T-cell (primary cell): ENCODE measurements around the gene CASTOR1. TPM values are rescaled to one million over a fixed set of nuclear protein-coding genes. Genes with fewer than 3 reads are reported as not detected.

Experiments used
- ATAC-seq, 4 experiments: fragments of 200-7000 bp in 3 of 4; fragments of 150-1000 bp in 1 of 4; cut with Tn5 transposase; replicated peaks in 1 of 4; 1 replicate in 3 of 4; 2 replicates in 1 of 4; pipeline ENCODE4 v1.10.0; 2021; ENCODE audit warnings: moderate library complexity in 3 of 4, mild to moderate bottlenecking in 2 of 4, moderate number of reproducible peaks in 1 of 4
- CTCF ChIA-PET, 2 donors: fragments of 300-600 bp; sonication (Branson Sonifier 250); formaldehyde crosslinking; loops; one replicate each; lab custom pipeline; 2022; ENCODE audit warnings: antibody characterized with exemption in 2 of 2; lab: Charles Lee
- POLR2A ChIA-PET, 2 donors: fragments of 300-600 bp; sonication (Branson Sonifier 250); formaldehyde crosslinking; loops; one replicate each; lab custom pipeline; 2022; ENCODE audit warnings: antibody characterized with exemption in 2 of 2; lab: Charles Lee
- DNase-seq, 35 experiments: peaks; one replicate each; pipeline versions ENCODE4 v3.0.0 to v3.0.0-alpha.2; 2013 to 2023
- H3K27ac ChIP-seq: one replicate; pipeline ENCODE4 v1.5.1; 2013; ENCODE audit warnings: low read length
- H3K27me3 ChIP-seq, 2 experiments: replicated peaks in 1 of 2; 1 replicate in 1 of 2; 2 replicates in 1 of 2; pipeline versions ENCODE4 v1.6.1 to v1.7.0; 2013; ENCODE audit warnings: low read length in 1 of 2, mixed read lengths in 1 of 2; ENCODE audit not compliant: control insufficient read depth in 2 of 2, insufficient read depth in 2 of 2; ENCODE audit errors: extremely low read depth in 1 of 2
- H3K36me3 ChIP-seq, 2 donors: 1 replicate in 1 of 2; 2 replicates in 1 of 2; pipeline versions ENCODE4 v1.6.1 to v1.7.0; 2013; ENCODE audit warnings: low read length in 1 of 2; ENCODE audit not compliant: control insufficient read depth in 2 of 2, insufficient read depth in 1 of 2; ENCODE audit errors: extremely low read depth in 1 of 2
- H3K4me1 ChIP-seq, 2 experiments: 1 replicate in 1 of 2; 2 replicates in 1 of 2; pipeline versions ENCODE4 v1.6.1 to v1.7.0; 2013; ENCODE audit warnings: low read length in 2 of 2, mixed read lengths in 1 of 2; ENCODE audit not compliant: insufficient read depth in 2 of 2, control insufficient read depth in 1 of 2; ENCODE audit errors: extremely low read depth in 1 of 2
- H3K4me3 ChIP-seq, 2 donors: 1 replicate in 1 of 2; 2 replicates in 1 of 2; pipeline versions ENCODE4 v1.5.1 to v1.7.0; 2013; ENCODE audit warnings: mild to moderate bottlenecking in 2 of 2, low read length in 1 of 2, moderate library complexity in 1 of 2; ENCODE audit not compliant: control insufficient read depth in 1 of 2; ENCODE audit errors: extremely low read depth in 1 of 2
- H3K9me3 ChIP-seq: 2 replicates; pipeline ENCODE4 v1.7.0; 2013
- H3K27ac Mint-ChIP-seq, 2 donors: one replicate each; pipeline ENCODE4 v1.8.0; 2020 to 2021; ENCODE audit warnings: mild to moderate bottlenecking in 2 of 2, mixed read lengths in 2 of 2
- H3K27me3 Mint-ChIP-seq, 2 donors: one replicate each; pipeline ENCODE4 v1.8.0; 2021 to 2022; ENCODE audit warnings: mixed read lengths in 2 of 2
- H3K36me3 Mint-ChIP-seq: one replicate; pipeline ENCODE4 v1.8.0; 2021; ENCODE audit warnings: mixed read lengths
- H3K4me1 Mint-ChIP-seq, 3 donors: one replicate each; pipeline ENCODE4 v1.8.0; 2020 to 2022; ENCODE audit warnings: mixed read lengths in 3 of 3, mild to moderate bottlenecking in 1 of 3
- H3K4me3 Mint-ChIP-seq, 3 donors: one replicate each; pipeline ENCODE4 v1.8.0; 2020 to 2022; ENCODE audit warnings: mild to moderate bottlenecking in 3 of 3, mixed read lengths in 3 of 3, moderate library complexity in 3 of 3
- H3K9me3 Mint-ChIP-seq, 3 donors: one replicate each; pipeline ENCODE4 v1.8.0; 2020 to 2022; ENCODE audit warnings: mixed read lengths in 3 of 3
- WGBS: methylation state at CpG from one replicate; pipeline ENCODE4 v1.1.5; 2013; ENCODE audit warnings: missing lambda C conversion rate; ENCODE audit not compliant: insufficient coverage; 5-methylcytosine and 5-hydroxymethylcytosine counted together
- total RNA-seq, 35 experiments: library from RNA in 6 of 35; stranded (reverse) in 6 of 35; fragments of 120-200 nt in 1 of 35; gene quantifications; one replicate each; pipeline versions ENCODE4 v1.2.1 to v1.2.4 and lab custom pipeline; 2013 to 2026

CASTOR1 gene
- total RNA-seq, 5 donors from 2014 or later (not counting 1 experiment from before 2014, with no cell fraction given), result 12.8 to 21.9 (median 16.1) TPM

DNA sequence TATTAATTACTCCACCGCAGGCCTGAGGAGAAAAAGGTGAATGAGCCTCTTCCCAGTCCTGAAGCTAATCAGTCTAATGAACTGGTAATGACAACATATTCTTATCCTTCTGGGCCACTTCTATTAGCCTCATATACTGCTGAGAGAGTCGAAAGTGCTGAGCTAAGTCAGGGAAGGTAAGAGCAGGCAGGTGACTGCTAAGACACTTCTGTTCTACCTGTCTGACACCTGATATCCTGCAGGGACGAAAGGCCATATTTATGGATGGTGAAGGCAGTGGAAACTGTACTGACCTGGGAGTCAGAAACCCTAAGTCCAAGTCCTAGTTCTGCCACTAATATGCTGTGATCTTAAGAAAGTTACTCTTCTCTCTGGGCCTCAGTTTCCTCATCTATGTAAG is 33.9 kb upstream of the CASTOR1 start:
- Mint-ChIP-seq H3K4me3 (peak overlapping the region; percentile 13 to 87 (median 82)), H3K9me3 (no peaks in the 10 kb centered on the region), H3K27ac (peak overlapping the region; percentile 90 to 91), H3K36me3 (peaks cover 25% of the 10 kb centered on the region), H3K27me3 (no peaks in the 10 kb centered on the region), H3K4me1 (peaks cover 81 to 87% (median 86%) of the 10 kb centered on the region in 3 donors)
- H3K27ac ChIP-seq, result no peak overlapping the region
- peaks cover 8 to 34% of the 10 kb centered on the region in 2 donors for H3K36me3 ChIP-seq
- POLR2A ChIA-PET, result interaction anchor here in 1 of 2 donors (0.6 to 1.7 kb wide), 3 partner anchors 9 to 16 kb away, joined by 3 to 5 read pairs (median 5); no protein-coding TSS in a partner anchor
- H3K4me1 ChIP-seq, result peaks cover 54 to 89% of the 10 kb centered on the region in 2 experiments
- CTCF ChIA-PET, result interaction anchor here (0.9 to 2.3 kb wide), 6 partner anchors 14 to 126 kb away, joined by 3 to 14 read pairs (median 4); partner anchors contain the start of gene CASTOR1 (in 1 of the 2)
- H3K27me3 ChIP-seq, result no peaks in the 10 kb centered on the region
- no peak for DNase-seq
- no peak for ATAC-seq
- 80% methylated on average over 2 of the region's 3 CpGs for WGBS
- H3K4me3 ChIP-seq, result no peak overlapping the region
- H3K9me3 ChIP-seq, result no peaks in the 10 kb centered on the region

DNA sequence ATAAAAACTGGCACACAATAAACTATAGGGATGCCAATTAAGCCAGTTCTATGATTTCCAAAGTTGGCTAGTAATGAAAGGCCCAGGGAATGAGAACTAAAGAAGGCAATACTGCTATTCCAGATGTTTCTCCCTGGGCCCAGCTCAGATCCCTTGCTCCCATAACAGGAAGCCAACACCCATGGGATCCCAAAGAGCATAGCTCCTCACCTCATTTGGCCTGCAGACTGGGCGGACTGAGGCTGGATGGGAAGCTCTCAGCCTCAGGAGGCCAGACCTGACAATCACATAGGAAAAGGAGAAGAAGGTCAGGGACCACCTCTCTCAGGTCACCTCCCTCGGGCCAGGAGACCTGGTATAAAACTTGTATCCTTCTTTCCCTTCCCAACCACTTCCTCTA is 32.2 kb upstream of the CASTOR1 start:
- peak overlapping the region; percentile 91 for H3K27ac Mint-ChIP-seq
- no peaks in the 10 kb centered on the region for H3K9me3 ChIP-seq
- no peak overlapping the region for H3K4me3 ChIP-seq
- H3K4me3 Mint-ChIP-seq, result peak overlapping the region in 1 of 3 donors; percentile 73
- no CpG with 5 or more reads among the region's 2 CpGs for WGBS
- peaks cover 53 to 98% of the 10 kb centered on the region in 2 experiments for H3K4me1 ChIP-seq
- no peaks in the 10 kb centered on the region for H3K27me3 ChIP-seq
- H3K36me3 ChIP-seq, result peaks cover 8 to 45% of the 10 kb centered on the region in 2 donors
- no peaks in the 10 kb centered on the region for H3K27me3 Mint-ChIP-seq
- peak overlapping the region; percentile 33 for H3K27ac ChIP-seq
- POLR2A ChIA-PET, result interaction anchor here in 1 of 2 donors (0.7 kb wide), 1 partner anchor 94 kb away, joined by 4 read pairs; no protein-coding TSS in a partner anchor
- no peak for ATAC-seq
- CTCF ChIA-PET, result interaction anchor here in 1 of 2 donors (0.7 to 1.6 kb wide), 2 partner anchors 11 to 956 kb away, joined by 3 read pairs; no protein-coding TSS in a partner anchor
- DNase-seq, result no peak
- H3K4me1 Mint-ChIP-seq, result peaks cover 87 to 93% (median 92%) of the 10 kb centered on the region in 3 donors
- peaks cover 31% of the 10 kb centered on the region for H3K36me3 Mint-ChIP-seq
- H3K9me3 Mint-ChIP-seq, result no peaks in the 10 kb centered on the region

DNA sequence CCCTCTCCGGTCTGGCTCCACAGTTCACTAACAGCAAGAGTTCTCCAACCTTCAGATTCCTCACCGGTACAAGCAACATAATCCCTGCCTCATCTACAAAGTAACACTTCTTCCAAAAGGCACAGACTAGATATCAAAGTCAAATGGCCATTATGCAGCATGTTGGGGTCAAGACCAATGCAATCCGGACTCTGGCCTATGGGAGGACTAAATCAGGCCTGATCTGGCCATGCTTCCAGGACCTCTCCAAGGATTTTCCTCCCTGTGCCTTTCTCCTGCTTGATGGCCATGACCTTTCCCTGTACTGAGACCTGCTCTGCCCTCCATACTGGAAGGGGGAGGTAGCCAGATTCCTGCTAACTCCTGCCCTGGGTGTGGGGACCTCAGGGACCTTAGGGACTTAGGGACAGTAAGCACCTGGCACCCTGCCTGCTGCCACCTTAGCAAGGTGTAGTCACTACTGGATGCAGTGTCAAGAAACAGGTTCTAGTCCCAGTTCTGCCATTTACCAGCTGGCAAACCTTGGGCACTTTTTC is 30.8 kb upstream of the CASTOR1 start:
- Mint-ChIP-seq H3K4me1 (peaks cover 94 to 97% (median 96%) of the 10 kb centered on the region in 3 donors), H3K9me3 (no peaks in the 10 kb centered on the region), H3K36me3 (peaks cover 35% of the 10 kb centered on the region), H3K27me3 (no peaks in the 10 kb centered on the region), H3K27ac (peak overlapping the region; percentile 91), H3K4me3 (peak overlapping the region in 1 of 3 donors; percentile 73)
- Histone ChIP-seq H3K27ac (no peak overlapping the region), H3K27me3 (no peaks in the 10 kb centered on the region), H3K9me3 (no peaks in the 10 kb centered on the region), H3K36me3 (peaks cover 8 to 49% of the 10 kb centered on the region in 2 donors), H3K4me1 (peaks cover 59 to 100% of the 10 kb centered on the region in 2 experiments), H3K4me3 (no peak overlapping the region)
- DNase-seq (no peak), ATAC-seq (no peak)
- POLR2A ChIA-PET, result no interaction called here
- CTCF ChIA-PET, result no interaction called here
- 97% methylated on average over 3 of the region's 3 CpGs for WGBS

DNA sequence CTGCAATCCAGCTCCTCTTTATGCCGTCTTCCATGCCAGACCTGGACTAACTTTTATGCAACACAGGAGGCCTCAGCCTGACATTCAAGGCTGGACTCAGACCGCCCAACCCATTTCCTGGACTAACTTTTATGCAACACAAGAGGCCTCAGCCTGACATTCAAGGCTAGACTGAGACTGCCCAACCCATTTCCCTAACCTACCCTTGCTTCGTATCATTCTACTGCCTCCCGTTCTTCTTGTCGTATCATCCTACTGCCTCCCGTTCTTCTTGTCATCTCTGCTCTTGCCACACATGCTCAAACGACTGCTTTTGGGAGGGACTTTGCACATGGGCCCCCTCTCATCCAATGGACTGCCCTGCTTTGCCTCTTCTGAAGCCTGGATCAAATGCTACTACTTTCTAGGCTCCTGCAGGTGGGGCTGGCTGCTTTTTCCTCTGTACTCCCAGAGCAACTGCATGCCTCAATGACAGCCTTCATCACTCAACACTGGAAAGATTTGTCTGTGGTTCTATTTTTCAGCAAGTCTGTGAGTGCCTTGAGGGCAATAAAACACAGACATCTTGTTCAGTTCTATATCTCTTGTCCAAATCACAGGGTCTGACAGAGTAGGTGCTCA is 29.6 kb upstream of the CASTOR1 start:
- peaks cover 8 to 47% of the 10 kb centered on the region in 2 donors for H3K36me3 ChIP-seq
- DNase-seq (no peak), ATAC-seq (peak in 1 of 4 experiments; percentile 44)
- H3K9me3 Mint-ChIP-seq, result no peaks in the 10 kb centered on the region
- H3K9me3 ChIP-seq, result no peaks in the 10 kb centered on the region
- peaks cover 94 to 97% (median 96%) of the 10 kb centered on the region in 3 donors for H3K4me1 Mint-ChIP-seq
- CTCF ChIA-PET, result interaction anchor here in 1 of 2 donors (1.6 kb wide), 1 partner anchor 9 kb away, joined by 4 read pairs; no protein-coding TSS in a partner anchor
- WGBS, result 80% methylated on average over 7 of the region's 7 CpGs
- peak overlapping the region; percentile 91 for H3K27ac Mint-ChIP-seq
- no peak overlapping the region for H3K27ac ChIP-seq
- H3K36me3 Mint-ChIP-seq, result peaks cover 36% of the 10 kb centered on the region
- no peaks in the 10 kb centered on the region for H3K27me3 Mint-ChIP-seq
- H3K27me3 ChIP-seq, result no peaks in the 10 kb centered on the region
- H3K4me1 ChIP-seq, result peaks cover 58 to 100% of the 10 kb centered on the region in 2 experiments
- peak overlapping the region in 1 of 3 donors; percentile 73 for H3K4me3 Mint-ChIP-seq
- no peak overlapping the region for H3K4me3 ChIP-seq
- POLR2A ChIA-PET, result interaction anchor here in 1 of 2 donors (0.5 kb wide), 1 partner anchor 853 kb away, joined by 3 read pairs; no protein-coding TSS in a partner anchor

DNA sequence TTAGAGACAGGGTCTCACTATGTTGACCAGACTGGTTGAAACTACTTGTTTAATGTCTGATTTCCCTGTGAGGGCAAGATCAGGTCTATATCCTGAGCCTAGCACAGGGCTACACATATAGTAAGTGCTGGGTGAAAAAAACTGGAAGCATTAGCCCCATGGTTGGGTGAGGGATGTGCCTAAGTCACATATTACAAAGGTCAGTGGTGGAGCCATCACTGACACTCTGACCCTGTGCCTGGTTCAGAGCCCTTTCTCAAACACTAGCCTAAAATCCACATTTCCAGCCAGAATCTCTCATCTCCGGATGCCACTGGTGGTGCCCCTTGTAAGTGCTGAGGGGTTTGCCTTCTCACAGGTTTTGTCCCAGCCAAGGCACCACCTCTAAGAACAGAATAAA is 28.5 kb upstream of the CASTOR1 start:
- Histone ChIP-seq H3K4me3 (no peak overlapping the region), H3K27me3 (no peaks in the 10 kb centered on the region), H3K9me3 (no peaks in the 10 kb centered on the region), H3K36me3 (peaks cover 8 to 45% of the 10 kb centered on the region in 2 donors), H3K4me1 (peaks cover 64 to 99% of the 10 kb centered on the region in 2 experiments), H3K27ac (peak overlapping the region; percentile 6)
- ATAC-seq (no peak), DNase-seq (no peak)
- H3K27me3 Mint-ChIP-seq, result no peaks in the 10 kb centered on the region
- peaks cover 92 to 95% (median 94%) of the 10 kb centered on the region in 3 donors for H3K4me1 Mint-ChIP-seq
- H3K27ac Mint-ChIP-seq, result peak overlapping the region; percentile 91
- ChIA-PET POLR2A (interaction anchor here in 1 of 2 donors (0.7 kb wide), 1 partner anchor 14 kb away, joined by 3 read pairs; no protein-coding TSS in a partner anchor), CTCF (no interaction called here)
- no peaks in the 10 kb centered on the region for H3K9me3 Mint-ChIP-seq
- peaks cover 36% of the 10 kb centered on the region for H3K36me3 Mint-ChIP-seq
- WGBS, result no CpG with 5 or more reads among the region's 1 CpG
- peak overlapping the region in 1 of 3 donors; percentile 73 for H3K4me3 Mint-ChIP-seq

DNA sequence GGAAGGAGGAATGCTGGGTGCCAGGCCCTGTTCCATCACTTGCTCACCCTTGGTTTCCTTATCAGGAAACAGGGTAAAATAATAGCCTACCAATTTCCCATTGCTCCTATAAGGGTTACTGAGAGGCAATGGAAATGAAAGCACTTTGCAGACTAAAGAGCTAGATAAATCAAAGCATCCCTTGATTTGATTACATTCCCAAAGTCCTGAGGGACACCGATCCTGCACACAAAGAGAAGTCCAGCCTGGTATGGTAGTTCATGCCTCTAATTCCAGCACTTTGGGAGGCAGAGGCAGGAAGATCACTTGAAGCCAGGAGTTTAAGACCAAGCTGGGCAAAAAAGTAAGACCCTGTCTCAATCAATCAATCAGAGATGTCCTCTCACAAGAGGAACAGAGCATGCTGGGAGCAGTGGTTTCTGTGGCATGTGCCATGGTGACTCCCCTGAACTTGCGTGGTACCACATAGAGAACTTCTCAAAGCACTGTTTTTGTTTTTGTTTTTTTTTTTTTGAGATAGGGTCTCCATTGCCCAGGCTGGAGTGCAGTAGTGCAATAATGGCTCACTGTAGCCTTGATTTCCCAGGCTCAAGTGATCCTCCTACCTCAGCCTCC is 26.8 kb upstream of the CASTOR1 start:
- POLR2A ChIA-PET, result interaction anchor here in 1 of 2 donors (0.5 kb wide), 1 partner anchor 12 kb away, joined by 3 read pairs; no protein-coding TSS in a partner anchor
- peaks cover 42% of the 10 kb centered on the region for H3K36me3 Mint-ChIP-seq
- H3K4me3 Mint-ChIP-seq, result peak overlapping the region; percentile 4 to 73 (median 8)
- H3K9me3 Mint-ChIP-seq, result no peaks in the 10 kb centered on the region
- H3K4me1 Mint-ChIP-seq, result peaks cover 97 to 98% (median 98%) of the 10 kb centered on the region in 3 donors
- peaks cover 76 to 99% of the 10 kb centered on the region in 2 experiments for H3K4me1 ChIP-seq
- peak overlapping the region; percentile 52 for H3K27ac ChIP-seq
- CTCF ChIA-PET, result interaction anchor here (0.8 to 1.4 kb wide), 2 partner anchors 28 kb away, joined by 3 to 4 read pairs; no protein-coding TSS in a partner anchor
- no peaks in the 10 kb centered on the region for H3K27me3 Mint-ChIP-seq
- H3K4me3 ChIP-seq, result no peak overlapping the region
- peaks cover 5 to 37% of the 10 kb centered on the region in 2 donors for H3K36me3 ChIP-seq
- peak in 1 of 4 experiments; percentile 23 for ATAC-seq
- peak overlapping the region; percentile 91 for H3K27ac Mint-ChIP-seq
- H3K27me3 ChIP-seq, result no peaks in the 10 kb centered on the region
- WGBS, result 100% methylated on average over 1 of the region's 2 CpGs
- no peak for DNase-seq
- no peaks in the 10 kb centered on the region for H3K9me3 ChIP-seq
